Right lobe of liver (tissue), 4 donors: ENCODE data around the gene IL25.

Source experiments
- CTCF ChIP-seq, 4 donors: fragments of 200-600 bp in 3 of 4; fragments of 450-650 bp in 1 of 4; IDR thresholded peaks; one replicate each; pipeline versions ENCODE4 v1.5.1 to v1.8.0; 2016 to 2022; ENCODE audit warnings: antibody characterized with exemption in 4 of 4, mild to moderate bottlenecking in 2 of 4
- POLR2A ChIP-seq: fragments of 450-650 bp; IDR thresholded peaks from one replicate; pipeline ENCODE4 v1.6.1; 2017; ENCODE audit warnings: antibody characterized with exemption, mild to moderate bottlenecking
- donor health status: DM: no; HTN: no; CAD: no.
- donor health status: DM: no; HTN: no; CAD: no.
- donor health status: DM: no; HTN: yes; CAD: no.

GRCh38 chr14:23348297-23348655, 24.3 kb upstream of the IL25 start:
- TF ChIP-seq CTCF (IDR thresholded peaks at IDR 0.05) (no peak), POLR2A (no peak)
